Measurements from ENCODE around the gene EVC2. TPM values are rescaled to one million over a fixed set of nuclear protein-coding genes. Genes with fewer than 3 reads are reported as not detected.

EVC2 gene
- total RNA-seq, 5 donors from 2014 or later (not counting 1 experiment from before 2014, with no cell fraction given) = 1.1 to 2.9 (median 1.8) TPM

DNA sequence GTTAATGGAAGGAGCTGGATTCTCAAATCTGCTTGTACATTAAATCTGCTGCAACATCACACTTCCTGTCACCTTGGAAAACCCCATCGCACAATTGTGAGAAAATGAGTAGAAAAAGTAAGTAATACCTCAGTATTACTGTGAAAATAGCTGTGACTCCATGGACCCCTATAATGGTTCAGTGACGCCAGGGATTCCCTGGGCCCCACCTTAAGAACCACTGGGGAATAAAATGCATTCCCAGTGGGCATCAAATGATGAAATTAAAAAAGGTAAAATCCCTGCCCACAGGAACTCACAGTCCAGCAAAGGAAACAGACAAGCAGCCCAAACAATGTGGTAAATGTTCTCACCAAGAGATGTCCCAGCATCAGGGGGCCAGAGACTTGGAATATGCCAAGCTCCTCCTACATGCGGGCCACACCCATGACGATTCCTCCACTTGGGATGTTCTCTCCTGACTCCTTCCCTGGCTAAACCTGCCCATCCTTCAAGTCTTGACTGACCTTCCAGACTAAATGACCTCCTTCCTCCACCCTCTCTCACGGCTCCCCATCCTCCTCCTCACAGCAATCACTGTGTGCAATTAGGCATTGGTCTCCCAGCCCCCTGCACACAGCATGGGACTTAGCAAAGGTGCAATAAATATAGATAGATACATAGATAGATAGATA lies 2.6 kb downstream of the EVC2 start:
- POLR2A ChIA-PET = no interaction called here
- WGBS (ENCODE audit: insufficient coverage) = 79% methylated on average over 3 of the region's 5 CpGs
- Histone ChIP-seq H3K27ac (ENCODE audit: low read length) (no peak overlapping the region), H3K36me3 (ENCODE audit: control insufficient read depth in 2 of 2, extremely low read depth in 1 of 2, insufficient read depth in 1 of 2, low read length in 1 of 2) (no peaks in the 10 kb centered on the region), H3K27me3 (replicated peaks in 1 of 2; ENCODE audit: control insufficient read depth in 2 of 2, extremely low read depth in 1 of 2, insufficient read depth in 2 of 2, low read length in 1 of 2) (peaks cover 3 to 43% of the 10 kb centered on the region in 2 experiments), H3K9me3 (no peaks in the 10 kb centered on the region), H3K4me1 (ENCODE audit: control insufficient read depth in 1 of 2, extremely low read depth in 1 of 2, insufficient read depth in 2 of 2, low read length in 2 of 2) (peaks cover 0 to 18% of the 10 kb centered on the region in 2 experiments), H3K4me3 (ENCODE audit: control insufficient read depth in 1 of 2, extremely low read depth in 1 of 2, low read length in 1 of 2) (no peak overlapping the region)
- DNase-seq (no peak), ATAC-seq (replicated peaks in 1 of 4) (no peak)
- H3K27ac Mint-ChIP-seq = no peak overlapping the region
- peaks cover 0 to 23% (median 5%) of the 10 kb centered on the region in 3 donors for H3K9me3 Mint-ChIP-seq
- H3K4me1 Mint-ChIP-seq = peaks cover 10 to 16% (median 12%) of the 10 kb centered on the region in 3 donors
- no peak overlapping the region for H3K4me3 Mint-ChIP-seq
- H3K27me3 Mint-ChIP-seq = peaks cover 32 to 45% of the 10 kb centered on the region in 2 donors
- CTCF ChIA-PET = no interaction called here
- no peaks in the 10 kb centered on the region for H3K36me3 Mint-ChIP-seq

DNA sequence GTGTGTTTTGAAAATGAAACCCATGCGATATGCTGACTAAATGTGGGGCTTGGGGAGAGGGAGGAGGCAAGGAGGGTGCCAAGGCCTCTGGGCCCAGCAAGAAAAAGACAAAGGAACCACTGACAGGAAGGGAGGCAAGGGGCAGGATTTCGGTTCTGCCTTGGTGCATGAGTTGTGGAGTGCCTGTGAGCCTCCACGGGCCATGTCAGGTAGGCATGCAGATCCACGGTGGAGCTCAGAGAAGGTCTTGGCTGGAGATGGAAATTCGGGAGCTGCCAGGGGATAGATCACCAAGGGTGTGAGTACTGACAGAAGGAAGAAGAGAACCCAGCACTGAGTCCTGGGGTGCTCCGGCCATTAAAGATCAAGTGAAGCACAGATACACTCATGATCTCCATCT lies 4.1 kb downstream of the EVC2 start:
- no peak for DNase-seq
- peaks cover 0 to 15% of the 10 kb centered on the region in 2 experiments for H3K4me1 ChIP-seq (ENCODE audit: control insufficient read depth in 1 of 2, extremely low read depth in 1 of 2, insufficient read depth in 2 of 2, low read length in 2 of 2)
- H3K27me3 Mint-ChIP-seq = peaks cover 21 to 36% of the 10 kb centered on the region in 2 donors
- H3K36me3 Mint-ChIP-seq = no peaks in the 10 kb centered on the region
- peaks cover 5 to 12% (median 8%) of the 10 kb centered on the region in 3 donors for H3K4me1 Mint-ChIP-seq
- peaks cover 0 to 30% of the 10 kb centered on the region in 2 experiments for H3K27me3 ChIP-seq (replicated peaks in 1 of 2; ENCODE audit: control insufficient read depth in 2 of 2, extremely low read depth in 1 of 2, insufficient read depth in 2 of 2, low read length in 1 of 2)
- no peak for ATAC-seq (replicated peaks in 1 of 4)
- ChIA-PET POLR2A (no interaction called here), CTCF (no interaction called here)
- H3K4me3 ChIP-seq (ENCODE audit: control insufficient read depth in 1 of 2, extremely low read depth in 1 of 2, low read length in 1 of 2) = no peak overlapping the region
- no peak overlapping the region for H3K27ac Mint-ChIP-seq
- H3K9me3 ChIP-seq = no peaks in the 10 kb centered on the region
- H3K9me3 Mint-ChIP-seq = peaks cover 0 to 23% (median 5%) of the 10 kb centered on the region in 3 donors
- H3K27ac ChIP-seq (ENCODE audit: low read length) = no peak overlapping the region
- H3K4me3 Mint-ChIP-seq = no peak overlapping the region
- H3K36me3 ChIP-seq (ENCODE audit: control insufficient read depth in 2 of 2, extremely low read depth in 1 of 2, insufficient read depth in 1 of 2, low read length in 1 of 2) = no peaks in the 10 kb centered on the region
- WGBS (ENCODE audit: insufficient coverage) = 79% methylated on average over 5 of the region's 6 CpGs

- DNase-seq = no peak
- H3K4me3 ChIP-seq (ENCODE audit: control insufficient read depth in 1 of 2, extremely low read depth in 1 of 2, low read length in 1 of 2) = no peak overlapping the region
- peaks cover 0 to 26% of the 10 kb centered on the region in 2 experiments for H3K27me3 ChIP-seq (replicated peaks in 1 of 2; ENCODE audit: control insufficient read depth in 2 of 2, extremely low read depth in 1 of 2, insufficient read depth in 2 of 2, low read length in 1 of 2)
- H3K27ac Mint-ChIP-seq = no peak overlapping the region
- peaks cover 0 to 14% of the 10 kb centered on the region in 2 experiments for H3K4me1 ChIP-seq (ENCODE audit: control insufficient read depth in 1 of 2, extremely low read depth in 1 of 2, insufficient read depth in 2 of 2, low read length in 2 of 2)
- no peak for ATAC-seq (replicated peaks in 1 of 4)
- no peaks in the 10 kb centered on the region for H3K36me3 ChIP-seq (ENCODE audit: control insufficient read depth in 2 of 2, extremely low read depth in 1 of 2, insufficient read depth in 1 of 2, low read length in 1 of 2)
- no peak overlapping the region for H3K27ac ChIP-seq (ENCODE audit: low read length)
- H3K36me3 Mint-ChIP-seq = no peaks in the 10 kb centered on the region
- H3K27me3 Mint-ChIP-seq = peaks cover 18 to 36% of the 10 kb centered on the region in 2 donors
- H3K9me3 ChIP-seq = no peaks in the 10 kb centered on the region
- WGBS (ENCODE audit: insufficient coverage) = 82% methylated on average over 5 of the region's 5 CpGs
- H3K4me3 Mint-ChIP-seq = no peak overlapping the region
- ChIA-PET POLR2A (no interaction called here), CTCF (no interaction called here)
- peaks cover 0 to 23% (median 5%) of the 10 kb centered on the region in 3 donors for H3K9me3 Mint-ChIP-seq
- H3K4me1 Mint-ChIP-seq = peaks cover 5 to 12% (median 8%) of the 10 kb centered on the region in 3 donors
Measured at GRCh38 chr4:5703831-5704230, 4.5 kb downstream of the EVC2 start.

DNA sequence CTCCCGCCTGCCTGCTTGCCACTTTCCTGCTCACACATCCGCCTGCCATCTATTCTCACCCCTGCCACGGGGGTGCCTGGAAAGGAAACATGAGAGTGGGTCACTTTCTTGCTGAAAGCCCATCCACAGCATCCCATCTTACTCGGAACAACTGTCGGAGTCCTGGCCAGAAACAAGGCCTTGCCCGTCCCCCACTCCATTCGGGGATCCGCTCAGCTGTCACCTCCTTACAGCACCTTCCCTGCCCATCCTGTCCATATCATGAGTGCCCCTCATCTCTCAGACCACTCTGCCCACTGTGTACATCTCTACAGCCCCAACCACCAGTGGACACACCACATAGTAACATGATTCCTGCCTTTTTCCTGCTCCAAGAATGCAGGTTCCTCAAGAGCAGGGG lies 6.4 kb downstream of the EVC2 start:
- ATAC-seq (replicated peaks in 1 of 4) (no peak), DNase-seq (no peak)
- ChIA-PET POLR2A (no interaction called here), CTCF (no interaction called here)
- no peaks in the 10 kb centered on the region for H3K36me3 ChIP-seq (ENCODE audit: control insufficient read depth in 2 of 2, extremely low read depth in 1 of 2, insufficient read depth in 1 of 2, low read length in 1 of 2)
- H3K36me3 Mint-ChIP-seq = no peaks in the 10 kb centered on the region
- H3K9me3 Mint-ChIP-seq = peaks cover 0 to 23% (median 5%) of the 10 kb centered on the region in 3 donors
- WGBS (ENCODE audit: insufficient coverage) = 81% methylated on average over 7 of the region's 8 CpGs
- peaks cover 7 to 28% of the 10 kb centered on the region in 2 donors for H3K27me3 Mint-ChIP-seq
- no peak overlapping the region for H3K27ac Mint-ChIP-seq
- peaks cover 0 to 10% of the 10 kb centered on the region in 2 experiments for H3K27me3 ChIP-seq (replicated peaks in 1 of 2; ENCODE audit: control insufficient read depth in 2 of 2, extremely low read depth in 1 of 2, insufficient read depth in 2 of 2, low read length in 1 of 2)
- H3K27ac ChIP-seq (ENCODE audit: low read length) = no peak overlapping the region
- no peak overlapping the region for H3K4me3 Mint-ChIP-seq
- H3K9me3 ChIP-seq = no peaks in the 10 kb centered on the region
- H3K4me1 Mint-ChIP-seq = peaks cover 0 to 4% (median 0%) of the 10 kb centered on the region in 3 donors
- no peak overlapping the region for H3K4me3 ChIP-seq (ENCODE audit: control insufficient read depth in 1 of 2, extremely low read depth in 1 of 2, low read length in 1 of 2)
- H3K4me1 ChIP-seq (ENCODE audit: control insufficient read depth in 1 of 2, extremely low read depth in 1 of 2, insufficient read depth in 2 of 2, low read length in 2 of 2) = no peaks in the 10 kb centered on the region

DNA sequence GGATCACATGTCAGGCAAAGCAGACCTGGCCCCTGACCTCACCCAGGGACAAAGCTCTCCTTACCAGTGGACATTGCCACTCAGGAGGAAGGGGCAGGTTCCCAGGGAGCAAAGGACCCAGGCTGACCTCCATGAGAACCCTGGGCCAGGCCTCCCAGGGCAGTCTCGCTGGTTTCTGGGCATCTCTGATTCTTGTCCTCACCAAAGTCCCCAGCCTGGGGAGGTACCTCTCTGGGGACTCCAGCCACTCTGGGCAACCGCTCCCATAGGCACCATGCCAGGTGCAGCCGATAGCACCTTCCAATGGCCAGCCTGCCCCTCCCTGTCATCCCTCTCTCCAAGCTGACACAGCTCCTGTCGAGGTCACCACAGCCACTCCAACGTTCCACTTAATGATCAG lies 7.9 kb downstream of the EVC2 start:
- H3K27ac Mint-ChIP-seq = no peak overlapping the region
- H3K4me1 Mint-ChIP-seq = no peaks in the 10 kb centered on the region
- Histone ChIP-seq H3K9me3 (no peaks in the 10 kb centered on the region), H3K27ac (ENCODE audit: low read length) (no peak overlapping the region), H3K27me3 (replicated peaks in 1 of 2; ENCODE audit: control insufficient read depth in 2 of 2, extremely low read depth in 1 of 2, insufficient read depth in 2 of 2, low read length in 1 of 2) (peaks cover 0 to 8% of the 10 kb centered on the region in 2 experiments), H3K4me1 (ENCODE audit: control insufficient read depth in 1 of 2, extremely low read depth in 1 of 2, insufficient read depth in 2 of 2, low read length in 2 of 2) (no peaks in the 10 kb centered on the region), H3K4me3 (ENCODE audit: control insufficient read depth in 1 of 2, extremely low read depth in 1 of 2, low read length in 1 of 2) (no peak overlapping the region), H3K36me3 (ENCODE audit: control insufficient read depth in 2 of 2, extremely low read depth in 1 of 2, insufficient read depth in 1 of 2, low read length in 1 of 2) (no peaks in the 10 kb centered on the region)
- H3K4me3 Mint-ChIP-seq = no peak overlapping the region
- H3K9me3 Mint-ChIP-seq = peaks cover 0 to 23% (median 5%) of the 10 kb centered on the region in 3 donors
- ChIA-PET CTCF (no interaction called here), POLR2A (no interaction called here)
- WGBS (ENCODE audit: insufficient coverage) = 79% methylated on average over 5 of the region's 5 CpGs
- DNase-seq (no peak), ATAC-seq (replicated peaks in 1 of 4) (no peak)
- H3K36me3 Mint-ChIP-seq = no peaks in the 10 kb centered on the region
- peaks cover 0 to 21% of the 10 kb centered on the region in 2 donors for H3K27me3 Mint-ChIP-seq

- ChIA-PET POLR2A (no interaction called here), CTCF (no interaction called here)
- H3K4me1 Mint-ChIP-seq = no peaks in the 10 kb centered on the region
- peaks cover 0 to 5% of the 10 kb centered on the region in 2 donors for H3K27me3 Mint-ChIP-seq
- WGBS (ENCODE audit: insufficient coverage) = 92% methylated on average over 8 of the region's 11 CpGs
- H3K27ac Mint-ChIP-seq = no peak overlapping the region
- H3K27ac ChIP-seq (ENCODE audit: low read length) = no peak overlapping the region
- H3K9me3 Mint-ChIP-seq = peaks cover 0 to 2% (median 0%) of the 10 kb centered on the region in 3 donors
- H3K36me3 ChIP-seq (ENCODE audit: control insufficient read depth in 2 of 2, extremely low read depth in 1 of 2, insufficient read depth in 1 of 2, low read length in 1 of 2) = no peaks in the 10 kb centered on the region
- no peaks in the 10 kb centered on the region for H3K36me3 Mint-ChIP-seq
- H3K4me1 ChIP-seq (ENCODE audit: control insufficient read depth in 1 of 2, extremely low read depth in 1 of 2, insufficient read depth in 2 of 2, low read length in 2 of 2) = no peaks in the 10 kb centered on the region
- H3K9me3 ChIP-seq = no peaks in the 10 kb centered on the region
- DNase-seq = no peak
- H3K27me3 ChIP-seq (replicated peaks in 1 of 2; ENCODE audit: control insufficient read depth in 2 of 2, extremely low read depth in 1 of 2, insufficient read depth in 2 of 2, low read length in 1 of 2) = peaks cover 0 to 9% of the 10 kb centered on the region in 2 experiments
- no peak overlapping the region for H3K4me3 ChIP-seq (ENCODE audit: control insufficient read depth in 1 of 2, extremely low read depth in 1 of 2, low read length in 1 of 2)
- ATAC-seq (replicated peaks in 1 of 4) = no peak
- no peak overlapping the region for H3K4me3 Mint-ChIP-seq
Measured at GRCh38 chr4:5696341-5696740, 12.0 kb downstream of the EVC2 start.
